GM21529 (cell line): ENCODE measurements around the gene SUMF1.

Experiments used
- ATAC-seq: cut with Tn5 transposase; IDR thresholded peaks from one replicate; pipeline ENCODE4 v1.9.1; 2021; ENCODE audit not compliant: unreplicated experiment

SUMF1 gene

GRCh38 chr3:4394567-4394966 lies 72.5 kb downstream of the SUMF1 start:
- ATAC-seq = no peak

DNA sequence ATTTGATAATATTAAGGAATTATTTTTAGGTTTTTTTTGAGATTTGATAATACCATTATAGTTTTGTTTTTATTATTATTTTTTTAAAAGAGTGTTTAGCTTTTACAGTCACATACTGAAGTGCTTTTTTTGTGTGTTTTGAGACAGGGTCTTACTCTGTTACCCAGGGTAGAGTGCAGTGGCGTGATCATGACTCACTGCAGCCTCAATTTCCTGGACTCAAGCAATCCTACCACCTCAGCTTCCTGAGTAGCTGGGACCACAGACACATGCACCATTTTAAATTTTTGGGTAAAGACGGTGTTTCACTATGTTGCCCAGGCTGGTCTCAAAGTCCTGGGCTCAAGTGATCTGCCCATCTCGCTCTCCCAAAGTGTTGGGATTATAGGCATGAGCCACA lies 73.0 kb downstream of the SUMF1 start:
- no peak for ATAC-seq

- no peak for ATAC-seq
Observed at GRCh38 chr3:4392992-4393391, 74.1 kb downstream of the SUMF1 start.

- ATAC-seq = peak; percentile 70
Observed at GRCh38 chr3:4387210-4388204, 79.6 kb downstream of the SUMF1 start.

GRCh38 chr3:4385201-4385600 lies 81.9 kb downstream of the SUMF1 start:
- ATAC-seq = no peak

- no peak for ATAC-seq
Observed at GRCh38 chr3:4380013-4380412, 87.1 kb downstream of the SUMF1 start.

- no peak for ATAC-seq
Observed at GRCh38 chr3:4376499-4376898, 90.6 kb downstream of the SUMF1 start.

DNA sequence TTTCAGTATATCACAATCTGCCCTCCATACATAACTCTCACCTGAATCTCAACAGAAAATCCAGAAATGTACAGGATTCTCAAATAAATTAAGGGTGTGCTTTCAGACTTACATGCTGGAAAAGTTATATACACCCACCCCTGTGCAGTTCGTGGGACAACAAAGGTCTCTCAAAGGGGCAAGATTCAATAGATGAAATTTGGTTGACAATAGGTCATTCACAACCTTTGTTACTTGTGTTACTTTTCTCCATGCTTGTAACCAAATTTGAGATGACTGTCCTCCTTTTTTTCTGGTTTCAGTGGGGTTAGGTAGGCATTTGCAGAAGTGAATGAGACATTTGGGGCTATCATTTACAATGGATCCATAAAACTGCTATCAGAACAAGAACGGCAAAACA lies 91.2 kb downstream of the SUMF1 start:
- ATAC-seq = no peak

DNA sequence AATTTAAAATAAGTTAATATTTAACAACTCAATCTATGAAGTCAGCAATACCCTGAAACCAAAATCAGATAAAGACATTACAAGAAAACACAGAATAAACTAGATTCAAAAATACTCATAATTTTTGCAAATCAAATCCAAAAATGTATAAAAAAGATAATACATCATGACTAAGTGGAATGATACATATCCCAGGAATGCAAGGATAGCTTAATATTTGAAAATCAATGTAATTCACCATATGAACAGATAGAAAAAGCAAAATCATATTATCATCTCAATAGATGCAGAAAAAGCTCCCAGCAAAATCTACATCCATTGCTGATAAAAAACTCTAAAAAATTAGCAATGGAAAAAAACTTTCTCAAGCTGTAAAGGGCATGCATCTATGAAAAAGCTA lies 93.4 kb downstream of the SUMF1 start:
- no peak for ATAC-seq

- ATAC-seq = no peak
Observed at GRCh38 chr3:4362523-4362922, 104.5 kb downstream of the SUMF1 start.

DNA sequence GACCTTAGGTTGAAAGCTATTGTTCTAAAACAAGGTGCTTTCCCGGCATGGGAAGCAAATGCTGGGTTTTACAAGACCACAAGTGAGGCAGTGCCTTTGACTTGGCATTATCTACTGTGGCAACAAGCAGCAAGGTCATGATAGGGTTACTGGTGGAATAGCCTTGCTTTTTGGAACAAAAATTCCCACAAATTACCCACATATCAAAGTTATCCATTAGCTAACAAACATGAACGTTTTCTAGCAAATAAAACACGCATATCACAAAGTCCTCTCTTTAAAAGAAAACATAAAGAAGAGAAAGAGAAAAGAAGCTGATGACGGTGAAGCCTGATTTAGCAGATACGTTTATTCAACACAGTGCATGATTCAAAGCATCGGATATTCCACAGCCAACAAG lies 106.3 kb downstream of the SUMF1 start:
- no peak for ATAC-seq

- no peak for ATAC-seq
Observed at GRCh38 chr3:4359805-4360502, 107.1 kb downstream of the SUMF1 start.

DNA sequence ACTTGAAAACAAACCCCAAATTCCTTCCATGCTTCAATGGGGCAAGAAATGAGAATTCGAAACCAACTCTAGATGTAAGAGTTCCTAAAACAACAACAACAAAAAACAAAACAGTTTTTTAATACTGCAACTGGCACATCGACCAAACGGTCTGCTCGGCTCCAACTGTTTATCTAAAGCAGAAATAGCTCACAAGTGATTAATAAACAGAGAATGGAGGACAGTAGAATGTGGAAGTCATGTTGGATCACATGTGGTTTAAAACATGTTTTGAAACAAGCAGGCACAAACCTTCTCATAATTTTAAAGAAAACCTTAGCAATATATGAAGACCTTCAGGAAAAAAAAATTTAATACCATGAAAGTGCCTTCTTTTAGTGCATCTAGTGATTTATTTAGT lies 108.8 kb downstream of the SUMF1 start:
- ATAC-seq = no peak

- no peak for ATAC-seq
Observed at GRCh38 chr3:4356546-4357410, 110.3 kb downstream of the SUMF1 start.

DNA sequence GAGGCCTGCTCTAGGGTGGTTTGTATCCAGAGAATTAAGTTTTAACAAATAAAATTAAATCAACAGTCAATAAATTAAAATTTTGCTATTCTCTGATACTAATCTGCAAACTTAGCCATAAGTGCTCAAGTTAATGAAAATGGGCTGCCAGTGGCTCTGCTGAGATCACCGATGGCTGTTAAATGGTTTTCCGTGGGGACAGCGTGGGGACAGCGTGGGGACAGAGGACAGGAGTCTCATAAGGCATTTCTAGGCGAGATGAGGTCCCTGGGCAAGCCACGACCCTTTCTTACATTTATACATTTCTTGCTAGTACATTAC lies 110.9 kb downstream of the SUMF1 start:
- ATAC-seq = no peak

GRCh38 chr3:4355401-4356219 lies 111.5 kb downstream of the SUMF1 start:
- no peak for ATAC-seq

DNA sequence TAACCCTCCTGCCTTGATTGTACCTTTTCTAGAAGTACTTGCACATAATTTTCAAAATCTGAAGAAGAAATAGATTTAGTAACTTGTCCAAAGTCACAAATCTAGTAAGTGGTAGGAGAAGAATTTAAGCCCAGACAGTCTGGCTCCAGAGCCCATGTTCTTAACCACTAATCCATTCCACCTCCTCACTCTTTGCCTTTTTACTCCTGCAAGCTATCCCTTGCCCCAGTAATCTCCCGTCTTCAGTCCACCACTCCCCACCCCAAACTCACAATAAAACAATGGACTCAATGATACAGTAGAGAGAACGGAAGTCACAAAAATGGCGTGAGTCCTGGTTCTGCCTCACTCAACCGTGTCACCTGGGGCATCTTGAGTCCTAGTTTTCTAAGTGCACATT lies 115.2 kb downstream of the SUMF1 start:
- ATAC-seq = no peak

DNA sequence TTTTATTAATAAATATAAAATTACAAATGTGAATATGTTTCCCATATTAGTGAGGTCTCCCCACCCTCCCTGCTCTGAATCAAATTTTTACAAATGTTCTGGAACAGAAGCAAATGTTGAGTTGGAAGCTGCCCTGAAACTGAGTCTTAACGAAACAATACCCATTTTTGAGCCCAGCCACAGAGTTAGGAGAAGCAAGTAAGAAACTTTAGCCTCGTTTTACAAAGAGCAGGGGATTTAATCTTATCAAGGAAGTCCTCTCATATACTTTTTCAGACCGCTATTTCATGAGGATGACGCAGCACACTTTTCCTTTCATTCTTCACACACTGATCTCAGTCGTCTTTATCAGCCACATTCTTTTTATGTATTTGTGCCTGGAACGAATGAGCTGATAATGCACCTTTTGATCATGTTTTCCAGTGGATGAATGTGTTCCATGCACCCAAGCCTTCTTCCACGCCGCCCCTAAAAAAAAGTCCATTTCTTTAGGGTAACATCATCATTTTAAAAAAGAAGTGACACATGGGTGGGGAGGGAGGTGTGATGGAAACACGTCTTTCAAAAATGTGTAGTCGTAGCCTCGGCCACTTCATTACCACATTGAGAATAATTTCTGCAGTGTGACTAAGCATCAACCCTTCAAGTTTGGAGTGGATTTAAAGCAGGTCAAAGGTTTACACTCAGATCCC lies 115.8 kb downstream of the SUMF1 start:
- ATAC-seq = peak; percentile 32

DNA sequence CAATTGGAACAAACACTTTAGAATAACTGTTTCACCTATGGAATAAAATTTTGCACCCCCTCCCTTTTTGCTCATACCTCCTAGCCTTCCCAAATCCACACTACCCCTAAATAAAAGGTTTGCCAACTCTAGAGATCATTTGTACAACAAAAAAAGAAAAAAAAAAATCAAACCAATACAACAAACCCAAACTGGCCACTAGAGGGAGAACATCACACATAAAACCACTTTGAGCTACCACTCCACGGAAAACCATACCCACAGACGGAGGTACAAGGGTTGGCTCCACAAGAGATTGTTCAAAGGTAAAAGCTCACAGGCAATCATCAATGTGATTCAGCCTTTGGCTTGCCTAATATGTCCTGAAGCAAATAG lies 116.3 kb downstream of the SUMF1 start:
- peak; percentile 92 for ATAC-seq

GRCh38 chr3:4343258-4343657 lies 123.8 kb downstream of the SUMF1 start:
- no peak for ATAC-seq
